ENCODE data around the gene NT5DC4. TPM values are rescaled to one million over a fixed set of nuclear protein-coding genes. Genes with fewer than 3 reads are reported as not detected.

The NT5DC4 gene
- total RNA-seq, 1 experiment from 2014 or later: 0.04 TPM

GRCh38 chr2:112784199-112785189 is 63.7 kb downstream of the NT5DC4 start, which contains the start of gene IL1A:
Gene IL1A, minus strand, starts transcription at chr2:112784493. Its CDS starts 723 bp downstream, at chr2:112783770.
- H2AFZ ChIP-seq (ENCODE audit: low read length): peak within 1 kb of the TSS; percentile 51; the same call in 1 of the 2 replicates

GRCh38 chr2:112787294-112787693 is 66.5 kb downstream of the NT5DC4 start:
- no peak overlapping the region for H2AFZ ChIP-seq (ENCODE audit: low read length)
- H3K79me2 ChIP-seq (ENCODE audit: low read length): no peaks in the 10 kb centered on the region
- no TSS peak for BruUV-seq (replicated peaks)
- no peaks in the 10 kb centered on the region for H3K9me2 ChIP-seq (replicated peaks; ENCODE audit: low read length)
- H3K27ac ChIP-seq (ENCODE audit: low read length): no peak overlapping the region
- H3K4me3 ChIP-seq (ENCODE audit: low read length): no peak overlapping the region
- H3K4me1 ChIP-seq (ENCODE audit: insufficient read depth, low read length): peaks cover 26% of the 10 kb centered on the region
- CTCF ChIA-PET: no interaction called here
- no peaks in the 10 kb centered on the region for H4K20me1 ChIP-seq (ENCODE audit: low read length)
- H3K9ac ChIP-seq (ENCODE audit: low read length): no peak overlapping the region
- no peaks in the 10 kb centered on the region for H3K9me3 ChIP-seq (ENCODE audit: low read length)
- POLR2A ChIA-PET (ENCODE audit: unreplicated experiment): no interaction called here
- H3K4me2 ChIP-seq (ENCODE audit: low read length): peak overlapping the region; percentile 13; the same call in 1 of the 2 replicates
- H3K27me3 ChIP-seq (ENCODE audit: low read length): no peaks in the 10 kb centered on the region
- intact Hi-C loops (cut with micrococcal nuclease): no loop called here
- DNase-seq (peak; percentile 53), ATAC-seq (0 out of 2 replicates have a peak, but pooled peaks have one; percentile 16)
- H3K36me3 ChIP-seq (ENCODE audit: low read depth, low read length): no peaks in the 10 kb centered on the region
- TF ChIP-seq CTCF (conservative IDR thresholded peaks at IDR 0.05; ENCODE audit: low read depth, low read length): no peak
- TF ChIP-seq EZH2phosphoT487 (IDR thresholded peaks at IDR 0.05; ENCODE audit: borderline replicate concordance, low read length): no peak
- no peak for TF ChIP-seq EZH2 (IDR thresholded peaks at IDR 0.05; ENCODE audit: low read length, unreplicated experiment)
- no peaks in the 10 kb centered on the region for H3F3A ChIP-seq (ENCODE audit: low read length, unreplicated experiment)

More at GRCh38 chr2:112784199-112785189, 63.7 kb downstream of the NT5DC4 start, which contains the start of gene IL1A:
- DNase-seq (peak; percentile 84), ATAC-seq (peak; percentile 97)
- Histone ChIP-seq H3K9me2 (replicated peaks; ENCODE audit: low read length) (no peaks in the 10 kb centered on the region), H3K27ac (ENCODE audit: low read length) (peak within 1 kb of the TSS; percentile 30; the same call in 1 of the 2 replicates), H3K9ac (ENCODE audit: low read length) (no peak within 1 kb of the TSS), H3F3A (ENCODE audit: low read length, unreplicated experiment) (no peaks in the 10 kb centered on the region), H3K79me2 (ENCODE audit: low read length) (no peaks in the 10 kb centered on the region), H3K4me1 (ENCODE audit: insufficient read depth, low read length) (peaks cover 26% of the 10 kb centered on the region), H3K9me3 (ENCODE audit: low read length) (no peaks in the 10 kb centered on the region), H3K36me3 (ENCODE audit: low read depth, low read length) (no peaks in the 10 kb centered on the region), H3K4me3 (ENCODE audit: low read length) (peak within 1 kb of the TSS; percentile 25; the same call in 1 of the 2 replicates), H3K4me2 (ENCODE audit: low read length) (peak within 1 kb of the TSS; percentile 71), H3K27me3 (ENCODE audit: low read length) (no peaks in the 10 kb centered on the region), H4K20me1 (ENCODE audit: low read length) (no peaks in the 10 kb centered on the region)
- no TSS peak for BruUV-seq (replicated peaks)
- TF ChIP-seq CTCF (conservative IDR thresholded peaks at IDR 0.05; ENCODE audit: low read depth, low read length) (no peak), EZH2phosphoT487 (IDR thresholded peaks at IDR 0.05; ENCODE audit: borderline replicate concordance, low read length) (no peak), EZH2 (IDR thresholded peaks at IDR 0.05; ENCODE audit: low read length, unreplicated experiment) (no peak)
- intact Hi-C loops (cut with micrococcal nuclease): no loop called here
- ChIA-PET CTCF (interaction anchor here (0.6 to 0.7 kb wide), 2 partner anchors 102 to 157 kb away, joined by 3 read pairs; no protein-coding TSS in a partner anchor), POLR2A (ENCODE audit: unreplicated experiment) (no interaction called here)

Measured in PC-3 (cell line).